ENCODE data around the gene COL1A2. TPM values are rescaled to one million over a fixed set of nuclear protein-coding genes. Genes with fewer than 3 reads are reported as not detected.

Gene COL1A2
- polyA plus RNA-seq, 1 donor from 2014 or later, result 2.5 TPM

- no peak for TF ChIP-seq EZH2 (IDR thresholded peaks at IDR 0.05; ENCODE audit: borderline replicate concordance, insufficient read depth, low read length, poor library complexity, severe bottlenecking)
- TF ChIP-seq SMC3 (conservative IDR thresholded peaks at IDR 0.05; ENCODE audit: poor library complexity), result no peak
- TF ChIP-seq REST (IDR thresholded peaks at IDR 0.05; ENCODE audit: borderline replicate concordance), result no peak
- TF ChIP-seq CTCF (IDR thresholded peaks at IDR 0.05; ENCODE audit: poor library complexity, severe bottlenecking), result no peak
- no peak for TF ChIP-seq TAF1 (IDR thresholded peaks at IDR 0.05; ENCODE audit: low read depth)
- TF ChIP-seq MXI1 (conservative IDR thresholded peaks at IDR 0.05; ENCODE audit: poor library complexity, severe bottlenecking), result no peak
- TF ChIP-seq POLR2AphosphoS5 (IDR thresholded peaks at IDR 0.05), result no peak
- TF ChIP-seq EP300 (conservative IDR thresholded peaks at IDR 0.05; ENCODE audit: poor library complexity, severe bottlenecking), result peak; percentile 35
- peak; percentile 11 for TF ChIP-seq RAD21 (conservative IDR thresholded peaks at IDR 0.05)
- Histone ChIP-seq H3K4me2 (ENCODE audit: low read length) (no peak overlapping the region), H3K9ac (ENCODE audit: low read length) (peak overlapping the region; percentile 21)
Measured at GRCh38 chr7:94440451-94441039, 45.9 kb downstream of the COL1A2 start.

GRCh38 chr7:94441138-94441537 is 46.4 kb downstream of the COL1A2 start:
- Histone ChIP-seq H3K27ac (ENCODE audit: low read length) (peak overlapping the region; percentile 62), H3F3A (ENCODE audit: insufficient read depth, low read length, poor library complexity, severe bottlenecking) (peaks cover 8% of the 10 kb centered on the region), H3K9me3 (ENCODE audit: low read length) (no peaks in the 10 kb centered on the region), H2AFZ (ENCODE audit: low read depth, low read length) (no peak overlapping the region), H3K4me3 (ENCODE audit: low read length) (no peak overlapping the region), H3K27me3 (ENCODE audit: insufficient read depth, low read depth, low read length) (no peaks in the 10 kb centered on the region), H3K79me2 (replicated peaks; ENCODE audit: insufficient read depth, low read length) (no peaks in the 10 kb centered on the region), H3K9ac (ENCODE audit: low read length) (no peak overlapping the region), H3K36me3 (ENCODE audit: insufficient read depth, low read length) (no peaks in the 10 kb centered on the region), H3K4me2 (ENCODE audit: low read length) (no peak overlapping the region), H4K20me1 (ENCODE audit: insufficient read depth) (no peaks in the 10 kb centered on the region), H3K9me2 (ENCODE audit: insufficient read depth, low read length) (no peaks in the 10 kb centered on the region)
- no peak for TF ChIP-seq MXI1 (conservative IDR thresholded peaks at IDR 0.05; ENCODE audit: poor library complexity, severe bottlenecking)

More at GRCh38 chr7:94440451-94441039, 45.9 kb downstream of the COL1A2 start:
- Histone ChIP-seq H3K4me3 (ENCODE audit: low read length) (no peak overlapping the region), H3K27ac (ENCODE audit: low read length) (peak overlapping the region; percentile 62), H4K20me1 (ENCODE audit: insufficient read depth) (no peaks in the 10 kb centered on the region), H2AFZ (ENCODE audit: low read depth, low read length) (no peak overlapping the region), H3K27me3 (ENCODE audit: insufficient read depth, low read depth, low read length) (no peaks in the 10 kb centered on the region), H3K79me2 (replicated peaks; ENCODE audit: insufficient read depth, low read length) (no peaks in the 10 kb centered on the region), H3F3A (ENCODE audit: insufficient read depth, low read length, poor library complexity, severe bottlenecking) (peaks cover 3% of the 10 kb centered on the region), H3K36me3 (ENCODE audit: insufficient read depth, low read length) (no peaks in the 10 kb centered on the region), H3K9me3 (ENCODE audit: low read length) (no peaks in the 10 kb centered on the region), H3K9me2 (ENCODE audit: insufficient read depth, low read length) (no peaks in the 10 kb centered on the region)
